ENCODE measurements around the gene HOXD4.

The HOXD4 gene

DNA sequence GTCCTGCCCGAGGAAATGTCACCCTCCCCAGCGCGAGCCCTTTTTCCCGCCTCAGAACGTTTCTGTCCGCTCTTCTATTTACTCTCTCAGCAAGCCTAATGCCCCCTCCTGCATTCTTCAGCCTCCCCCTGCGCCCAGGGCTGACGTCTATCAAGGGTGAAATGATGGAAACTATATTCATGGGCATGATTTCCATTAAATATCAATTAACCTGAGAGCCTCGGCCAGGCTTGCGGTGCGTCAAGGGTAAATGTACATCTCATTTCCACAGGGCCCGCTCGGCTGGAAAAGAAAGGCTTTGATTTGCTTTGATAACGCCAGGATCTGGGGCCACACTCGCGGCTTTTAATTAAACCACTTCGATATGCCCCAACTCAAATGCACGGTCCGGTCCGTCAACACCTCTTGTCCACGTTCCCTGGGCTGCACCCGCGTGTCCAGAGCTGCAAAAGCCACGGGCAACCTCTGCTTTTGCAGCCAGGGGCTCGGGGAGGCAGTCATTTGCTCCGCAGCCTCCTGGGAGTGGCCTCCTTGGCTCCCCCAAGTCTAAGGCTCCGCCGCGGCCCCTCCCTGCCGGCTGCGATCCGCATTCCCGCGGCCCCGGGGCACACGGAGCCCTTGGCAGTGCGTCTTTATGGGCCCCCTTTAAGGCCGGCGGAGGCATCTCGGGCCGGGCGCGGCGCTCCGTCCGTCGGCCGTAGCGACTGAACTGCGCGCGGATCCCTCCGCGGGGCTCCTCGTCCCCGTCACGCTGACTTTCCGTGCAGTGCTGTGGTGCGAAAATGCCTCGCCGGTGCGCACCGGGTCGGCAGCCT is 22.2 kb upstream of the HOXD4 start, which contains the start of gene HOXD8 (continued):
- TF ChIP-seq, protein P1, sequence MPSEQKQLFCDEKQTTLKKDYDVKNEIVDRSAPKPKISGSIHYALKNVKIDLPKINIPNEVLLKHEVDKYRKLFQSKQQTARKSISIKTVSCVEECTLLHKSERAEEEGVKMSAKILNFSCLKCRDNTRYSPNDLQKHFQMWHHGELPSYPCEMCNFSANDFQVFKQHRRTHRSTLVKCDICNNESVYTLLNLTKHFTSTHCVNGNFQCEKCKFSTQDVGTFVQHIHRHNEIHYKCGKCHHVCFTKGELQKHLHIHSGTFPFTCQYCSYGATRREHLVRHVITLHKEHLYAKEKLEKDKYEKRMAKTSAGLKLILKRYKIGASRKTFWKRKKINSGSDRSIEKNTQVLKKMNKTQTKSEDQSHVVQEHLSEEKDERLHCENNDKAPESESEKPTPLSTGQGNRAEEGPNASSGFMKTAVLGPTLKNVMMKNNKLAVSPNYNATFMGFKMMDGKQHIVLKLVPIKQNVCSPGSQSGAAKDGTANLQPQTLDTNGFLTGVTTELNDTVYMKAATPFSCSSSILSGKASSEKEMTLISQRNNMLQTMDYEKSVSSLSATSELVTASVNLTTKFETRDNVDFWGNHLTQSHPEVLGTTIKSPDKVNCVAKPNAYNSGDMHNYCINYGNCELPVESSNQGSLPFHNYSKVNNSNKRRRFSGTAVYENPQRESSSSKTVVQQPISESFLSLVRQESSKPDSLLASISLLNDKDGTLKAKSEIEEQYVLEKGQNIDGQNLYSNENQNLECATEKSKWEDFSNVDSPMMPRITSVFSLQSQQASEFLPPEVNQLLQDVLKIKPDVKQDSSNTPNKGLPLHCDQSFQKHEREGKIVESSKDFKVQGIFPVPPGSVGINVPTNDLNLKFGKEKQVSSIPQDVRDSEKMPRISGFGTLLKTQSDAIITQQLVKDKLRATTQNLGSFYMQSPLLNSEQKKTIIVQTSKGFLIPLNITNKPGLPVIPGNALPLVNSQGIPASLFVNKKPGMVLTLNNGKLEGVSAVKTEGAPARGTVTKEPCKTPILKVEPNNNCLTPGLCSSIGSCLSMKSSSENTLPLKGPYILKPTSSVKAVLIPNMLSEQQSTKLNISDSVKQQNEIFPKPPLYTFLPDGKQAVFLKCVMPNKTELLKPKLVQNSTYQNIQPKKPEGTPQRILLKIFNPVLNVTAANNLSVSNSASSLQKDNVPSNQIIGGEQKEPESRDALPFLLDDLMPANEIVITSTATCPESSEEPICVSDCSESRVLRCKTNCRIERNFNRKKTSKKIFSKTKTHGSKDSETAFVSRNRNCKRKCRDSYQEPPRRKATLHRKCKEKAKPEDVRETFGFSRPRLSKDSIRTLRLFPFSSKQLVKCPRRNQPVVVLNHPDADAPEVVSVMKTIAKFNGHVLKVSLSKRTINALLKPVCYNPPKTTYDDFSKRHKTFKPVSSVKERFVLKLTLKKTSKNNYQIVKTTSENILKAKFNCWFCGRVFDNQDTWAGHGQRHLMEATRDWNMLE (tag by site-specific recombination; conservative IDR thresholded peaks at IDR 0.05; ENCODE audit: low read depth), result no peak
- no peak for TF ChIP-seq ZNF23 (tag by site-specific recombination; IDR thresholded peaks at IDR 0.05; ENCODE audit: borderline replicate concordance)
- no peak for TF ChIP-seq ZNF560 (tag by site-specific recombination; IDR thresholded peaks at IDR 0.05; ENCODE audit: borderline replicate concordance)
- no peak for TF ChIP-seq ZNF26 (tag by site-specific recombination; IDR thresholded peaks at IDR 0.05)
- peak; percentile 99 for TF ChIP-seq ZFP69B (tag by site-specific recombination; IDR thresholded peaks at IDR 0.05)
- peak; percentile 74; the same call in 1 of the 2 replicates for TF ChIP-seq ZNF2 (tag by site-specific recombination; IDR thresholded peaks at IDR 0.05)
- TF ChIP-seq ZNF214 (tag by site-specific recombination; IDR thresholded peaks at IDR 0.05; ENCODE audit: borderline replicate concordance), result no peak
- TF ChIP-seq ZNF354C (tag by site-specific recombination; IDR thresholded peaks at IDR 0.05; ENCODE audit: borderline replicate concordance, low read depth), result no peak
- peak; percentile 36; the same call in 1 of the 2 replicates for TF ChIP-seq PRDM10 (tag by site-specific recombination; IDR thresholded peaks at IDR 0.05)
- TF ChIP-seq, protein P2, sequence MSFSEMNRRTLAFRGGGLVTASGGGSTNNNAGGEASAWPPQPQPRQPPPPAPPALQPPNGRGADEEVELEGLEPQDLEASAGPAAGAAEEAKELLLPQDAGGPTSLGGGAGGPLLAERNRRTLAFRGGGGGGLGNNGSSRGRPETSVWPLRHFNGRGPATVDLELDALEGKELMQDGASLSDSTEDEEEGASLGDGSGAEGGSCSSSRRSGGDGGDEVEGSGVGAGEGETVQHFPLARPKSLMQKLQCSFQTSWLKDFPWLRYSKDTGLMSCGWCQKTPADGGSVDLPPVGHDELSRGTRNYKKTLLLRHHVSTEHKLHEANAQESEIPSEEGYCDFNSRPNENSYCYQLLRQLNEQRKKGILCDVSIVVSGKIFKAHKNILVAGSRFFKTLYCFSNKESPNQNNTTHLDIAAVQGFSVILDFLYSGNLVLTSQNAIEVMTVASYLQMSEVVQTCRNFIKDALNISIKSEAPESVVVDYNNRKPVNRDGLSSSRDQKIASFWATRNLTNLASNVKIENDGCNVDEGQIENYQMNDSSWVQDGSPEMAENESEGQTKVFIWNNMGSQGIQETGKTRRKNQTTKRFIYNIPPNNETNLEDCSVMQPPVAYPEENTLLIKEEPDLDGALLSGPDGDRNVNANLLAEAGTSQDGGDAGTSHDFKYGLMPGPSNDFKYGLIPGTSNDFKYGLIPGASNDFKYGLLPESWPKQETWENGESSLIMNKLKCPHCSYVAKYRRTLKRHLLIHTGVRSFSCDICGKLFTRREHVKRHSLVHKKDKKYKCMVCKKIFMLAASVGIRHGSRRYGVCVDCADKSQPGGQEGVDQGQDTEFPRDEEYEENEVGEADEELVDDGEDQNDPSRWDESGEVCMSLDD (tag by site-specific recombination; IDR thresholded peaks at IDR 0.05), result peak; percentile 94
- TF ChIP-seq ZNF664 (tag by site-specific recombination; IDR thresholded peaks at IDR 0.05), result 0 out of 2 replicates have a peak, but pooled peaks have one; percentile 29
- TF ChIP-seq ZNF175 (tag by site-specific recombination; IDR thresholded peaks at IDR 0.05), result no peak
- no peak for TF ChIP-seq SCRT1 (tag by site-specific recombination; IDR thresholded peaks at IDR 0.05; ENCODE audit: borderline replicate concordance)
- TF ChIP-seq INSM2 (tag by site-specific recombination; IDR thresholded peaks at IDR 0.05), result peak; percentile 58
- no peak for TF ChIP-seq BCL11A (tag by site-specific recombination; IDR thresholded peaks at IDR 0.05; ENCODE audit: low read depth)
- TF ChIP-seq ZNF140 (tag by site-specific recombination; IDR thresholded peaks at IDR 0.05), result no peak
- TF ChIP-seq ZNF302 (tag by site-specific recombination; IDR thresholded peaks at IDR 0.05; ENCODE audit: low read depth), result no peak
- TF ChIP-seq MYNN (tag by site-specific recombination; IDR thresholded peaks at IDR 0.05; ENCODE audit: borderline replicate concordance), result 0 out of 2 replicates have a peak, but pooled peaks have one; percentile 24
- no peak for TF ChIP-seq ZNF677 (tag by site-specific recombination; IDR thresholded peaks at IDR 0.05)
- 0 out of 2 replicates have a peak, but pooled peaks have one; percentile 14 for TF ChIP-seq ZNF768 (tag by site-specific recombination; IDR thresholded peaks at IDR 0.05)
- no peak for TF ChIP-seq ZNF416 (tag by site-specific recombination; IDR thresholded peaks at IDR 0.05)
- TF ChIP-seq, protein P3, sequence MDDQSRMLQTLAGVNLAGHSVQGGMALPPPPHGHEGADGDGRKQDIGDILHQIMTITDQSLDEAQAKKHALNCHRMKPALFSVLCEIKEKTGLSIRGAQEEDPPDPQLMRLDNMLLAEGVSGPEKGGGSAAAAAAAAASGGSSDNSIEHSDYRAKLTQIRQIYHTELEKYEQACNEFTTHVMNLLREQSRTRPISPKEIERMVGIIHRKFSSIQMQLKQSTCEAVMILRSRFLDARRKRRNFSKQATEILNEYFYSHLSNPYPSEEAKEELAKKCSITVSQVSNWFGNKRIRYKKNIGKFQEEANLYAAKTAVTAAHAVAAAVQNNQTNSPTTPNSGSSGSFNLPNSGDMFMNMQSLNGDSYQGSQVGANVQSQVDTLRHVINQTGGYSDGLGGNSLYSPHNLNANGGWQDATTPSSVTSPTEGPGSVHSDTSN (CRISPR knock-in tag; IDR thresholded peaks at IDR 0.05), result peak; percentile 75; the same call in 1 of the 2 replicates
